ENCODE results near the gene ATOH8.

Gene ATOH8

DNA sequence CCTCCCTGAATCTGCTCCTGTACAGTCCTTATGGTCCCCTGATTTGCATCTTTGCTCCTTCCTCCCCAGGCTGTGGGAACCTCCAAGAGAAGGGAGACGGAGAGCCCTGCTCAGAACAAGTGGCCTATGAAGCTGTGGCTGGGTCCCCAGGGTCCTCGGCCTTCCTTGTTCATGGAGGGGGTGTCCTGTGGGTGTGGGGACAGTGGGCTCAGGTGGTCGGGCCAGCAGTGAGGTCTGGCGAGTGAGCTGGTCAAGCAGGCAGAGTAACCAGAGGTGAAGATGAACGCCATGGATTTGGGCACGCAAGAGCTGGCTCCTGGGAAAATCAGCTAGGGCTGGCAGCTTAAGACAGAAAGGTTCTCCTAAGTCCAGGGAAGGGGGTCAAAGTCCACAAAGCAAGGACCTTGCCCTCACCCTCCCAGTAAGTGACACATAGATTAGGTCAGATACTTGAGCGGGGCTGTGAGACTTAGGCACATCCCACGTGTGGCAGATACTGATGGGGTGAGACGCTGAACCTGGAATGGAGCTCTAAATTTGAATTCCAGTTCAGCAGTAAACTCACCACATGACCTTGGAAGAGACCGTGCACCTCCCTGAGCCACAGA, 34.8 kb upstream of the ATOH8 start:
- no peak for DNase-seq

DNA sequence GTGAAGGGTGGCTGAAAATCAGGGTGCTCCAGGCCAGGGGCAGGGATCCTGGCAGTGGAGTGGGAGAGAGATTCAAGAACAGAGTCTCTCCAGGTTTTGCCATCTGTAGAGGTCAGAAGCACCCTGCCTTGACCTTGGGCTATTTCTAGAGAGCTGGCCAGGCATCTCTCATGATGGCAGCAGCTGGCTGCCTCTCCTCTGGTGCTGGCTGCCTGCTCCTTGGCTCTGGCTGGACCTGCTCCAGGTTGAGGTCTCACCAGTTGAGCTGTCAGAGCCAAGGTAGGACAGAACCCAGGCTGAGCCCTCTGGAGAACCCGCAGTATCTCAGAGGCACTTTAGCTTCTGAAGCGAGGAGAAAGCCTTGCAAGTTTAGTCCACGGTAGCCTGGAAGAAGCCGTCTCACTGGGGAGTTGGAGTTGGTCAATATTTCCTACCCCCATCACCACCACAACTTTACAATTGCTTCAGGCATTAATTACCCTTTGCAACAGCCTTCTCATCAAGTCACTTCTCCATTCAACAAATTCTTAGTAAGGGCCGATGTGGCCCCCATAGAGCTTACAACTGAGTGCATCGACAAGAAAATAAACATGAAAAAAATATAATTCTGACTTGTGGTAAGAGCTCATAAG, 34.1 kb upstream of the ATOH8 start:
- no peak for DNase-seq

DNA sequence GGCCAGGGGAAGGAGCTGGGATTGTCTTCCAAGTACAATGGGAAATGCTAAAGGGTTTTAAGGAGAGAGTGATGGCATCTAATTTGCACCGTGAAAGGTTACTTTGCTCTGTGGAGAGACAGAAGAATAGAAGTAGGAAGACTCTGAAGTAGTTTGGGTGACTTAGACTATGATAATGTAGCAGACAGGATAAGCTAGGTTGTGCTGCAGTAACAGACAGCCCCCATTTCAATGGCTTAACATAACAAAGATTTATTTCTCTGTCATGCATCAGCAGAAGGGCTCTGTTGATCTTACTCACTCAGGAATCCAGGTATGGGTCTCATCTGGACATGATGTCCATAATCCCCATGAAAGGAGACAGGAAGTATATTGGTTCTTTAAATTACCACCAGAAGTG, 33.3 kb upstream of the ATOH8 start:
- DNase-seq = no peak

DNA sequence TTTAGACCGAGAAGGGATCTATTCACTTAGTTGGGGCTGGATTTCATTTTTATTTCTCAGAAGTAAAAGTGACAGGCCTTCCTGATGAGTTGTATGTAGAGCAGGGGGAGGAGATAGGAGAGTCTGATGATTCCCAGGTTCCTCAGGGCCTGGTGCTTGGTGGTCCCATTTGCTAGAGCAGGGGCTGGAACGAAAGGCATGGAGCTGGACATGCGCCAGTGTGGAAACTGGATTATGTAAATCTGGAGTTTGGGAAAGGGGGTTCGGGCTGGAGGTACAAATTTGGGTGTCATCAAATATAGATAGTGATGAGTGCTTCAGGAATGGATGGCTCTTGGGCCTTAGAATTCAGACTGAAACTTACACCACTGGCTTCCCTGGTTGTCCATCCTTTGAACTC, 32.1 kb upstream of the ATOH8 start:
- DNase-seq = no peak

- no peak for DNase-seq
Observed at GRCh38 chr2:85722519-85722918, 31.3 kb upstream of the ATOH8 start.

- DNase-seq = no peak
Observed at GRCh38 chr2:85723707-85724360, 30.0 kb upstream of the ATOH8 start.

DNA sequence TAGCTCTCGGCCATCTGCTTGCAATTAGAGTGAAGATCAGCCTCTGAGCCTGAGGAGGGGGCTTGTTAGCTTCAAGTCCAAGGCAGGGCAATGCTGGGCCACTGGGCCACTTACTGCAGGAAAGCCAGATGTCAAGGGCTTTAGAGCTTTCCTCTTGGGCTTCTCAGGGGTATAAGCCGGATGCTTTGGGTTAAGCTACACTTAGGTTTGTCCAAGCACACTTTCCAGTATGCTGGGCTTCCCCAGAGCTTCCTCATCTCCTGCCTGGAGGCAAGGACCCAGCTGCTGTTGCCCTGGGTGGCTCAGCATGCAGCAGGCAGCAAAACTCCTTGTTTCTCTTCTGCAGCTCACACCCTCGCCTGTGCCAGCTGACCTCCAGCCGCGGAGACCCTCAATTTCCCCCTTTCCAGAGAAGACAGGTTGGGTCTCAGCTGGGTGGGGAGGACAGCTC, 29.0 kb upstream of the ATOH8 start:
- DNase-seq = no peak

GRCh38 chr2:85725451-85725850, 28.3 kb upstream of the ATOH8 start:
- no peak for DNase-seq

GRCh38 chr2:85727798-85728197, 26.0 kb upstream of the ATOH8 start:
- no peak for DNase-seq

DNA sequence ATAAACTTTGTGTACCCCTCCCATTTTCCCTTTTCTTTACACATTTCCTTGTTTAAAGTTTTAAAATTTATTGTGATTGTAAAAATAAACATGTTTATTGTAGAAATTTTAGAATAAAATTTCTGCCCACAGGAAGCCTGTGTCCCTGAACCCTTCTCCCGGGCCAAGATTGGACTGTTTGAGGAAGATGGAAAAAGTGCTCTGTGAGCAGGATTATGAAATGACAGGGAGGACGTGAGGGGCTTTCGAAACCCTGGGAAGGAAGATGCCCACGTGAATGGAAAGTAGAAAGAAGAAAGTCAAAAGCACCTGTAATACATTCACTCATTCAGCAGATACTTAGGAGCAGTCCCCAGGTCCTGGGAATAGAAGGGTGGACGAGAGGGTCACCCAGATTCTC, 25.4 kb upstream of the ATOH8 start:
- DNase-seq = no peak

GRCh38 chr2:85728883-85729824, 24.6 kb upstream of the ATOH8 start:
- DNase-seq = peak; percentile 89

DNA sequence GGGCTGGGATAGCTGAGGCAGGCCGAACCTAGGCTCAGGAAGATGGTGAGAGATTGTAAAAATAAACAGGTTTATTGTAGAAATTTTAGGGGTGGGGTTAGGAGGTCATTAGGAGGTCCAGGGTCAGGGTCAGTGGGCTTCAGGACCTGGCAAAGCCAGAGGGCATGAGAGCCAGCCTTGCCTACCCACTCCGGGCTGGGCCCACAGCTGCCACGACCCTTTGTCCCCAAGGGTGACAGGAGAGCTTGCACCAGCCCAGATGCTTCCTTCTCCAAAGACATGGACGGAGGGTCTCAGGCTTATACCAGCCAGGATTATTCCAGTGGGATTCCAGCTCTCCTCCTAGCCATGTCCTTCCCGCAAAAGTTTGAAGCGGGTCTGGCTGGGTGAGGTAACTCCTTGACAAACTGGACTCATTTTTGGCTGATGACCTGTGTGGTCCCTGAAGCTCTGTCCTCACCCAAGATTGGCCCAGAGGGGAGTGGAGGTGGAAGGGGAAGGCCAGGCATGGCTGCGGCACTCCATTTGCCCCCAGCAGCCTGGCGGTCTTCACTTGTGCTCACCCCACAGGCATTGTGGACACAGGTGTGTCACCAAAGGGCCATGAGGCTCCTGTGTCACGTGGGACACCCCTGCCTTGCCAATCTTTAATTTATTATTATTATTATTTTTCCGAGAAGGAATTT, 23.8 kb upstream of the ATOH8 start:
- no peak for DNase-seq

GRCh38 chr2:85730686-85731230, 23.0 kb upstream of the ATOH8 start:
- no peak for DNase-seq

DNA sequence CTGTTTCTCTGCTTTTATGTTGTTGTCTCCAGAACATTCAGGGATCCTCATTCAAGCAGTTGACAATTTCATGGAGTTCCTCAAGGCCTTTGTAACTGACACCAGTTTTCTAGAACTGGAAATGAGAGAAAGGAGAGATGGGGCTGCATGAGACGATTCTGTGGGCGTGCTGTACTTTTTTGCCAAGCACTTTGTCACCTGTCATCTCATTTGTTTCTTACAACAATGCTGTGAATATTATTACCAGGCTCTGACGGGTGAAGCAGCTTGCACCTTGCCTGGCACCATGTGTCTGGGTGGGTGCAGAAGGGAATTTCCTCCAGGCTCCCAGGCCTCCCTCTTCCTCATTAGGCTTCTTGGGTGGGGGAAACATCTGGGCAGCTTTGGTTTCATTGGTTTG, 22.2 kb upstream of the ATOH8 start:
- DNase-seq = no peak

- DNase-seq = no peak
Observed at GRCh38 chr2:85732467-85733120, 21.2 kb upstream of the ATOH8 start.

DNA sequence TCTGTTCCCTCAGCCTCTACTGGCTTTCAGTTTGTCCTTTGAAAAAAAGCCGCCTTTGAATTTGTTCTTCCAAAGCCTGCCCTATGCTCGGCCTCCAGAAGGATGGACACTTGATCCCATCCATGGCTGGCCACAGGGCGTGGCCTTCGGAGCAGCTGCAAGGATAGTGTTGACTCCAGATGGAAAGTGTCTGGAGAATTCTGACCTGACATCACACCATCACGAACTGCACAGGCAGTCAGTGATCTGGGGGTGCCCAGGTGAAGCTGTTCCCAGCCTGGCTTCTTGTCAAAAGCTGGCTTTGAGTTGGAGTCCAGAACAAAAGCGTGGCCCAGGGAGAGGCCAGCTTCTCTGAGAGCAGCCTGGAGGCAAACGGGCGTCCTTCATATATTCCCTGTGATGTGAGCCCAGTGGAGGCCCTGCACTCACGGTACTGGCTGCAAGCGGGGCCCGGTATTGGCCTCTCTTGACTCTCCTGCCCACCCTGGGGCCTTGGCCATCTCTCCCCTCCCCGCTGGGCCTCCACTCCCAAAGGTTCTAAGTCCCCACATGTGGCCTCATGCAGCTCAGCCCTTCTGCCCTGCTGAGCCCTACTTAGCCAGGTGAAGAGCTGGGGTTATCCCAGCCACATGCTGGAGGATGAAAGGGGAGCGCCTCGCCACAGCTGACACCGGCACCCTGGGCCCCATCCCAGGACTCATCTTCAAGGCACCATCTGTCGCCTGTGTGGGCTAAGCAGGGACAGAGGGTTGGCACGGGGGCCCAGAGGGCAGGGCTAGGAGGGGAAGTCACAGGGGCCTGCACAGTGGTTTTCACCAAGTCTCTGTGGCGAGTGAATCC, 20.4 kb upstream of the ATOH8 start:
- DNase-seq = no peak

- DNase-seq = no peak
Observed at GRCh38 chr2:85734015-85734414, 19.8 kb upstream of the ATOH8 start.

GRCh38 chr2:85734942-85735608, 18.7 kb upstream of the ATOH8 start:
- DNase-seq = no peak

DNA sequence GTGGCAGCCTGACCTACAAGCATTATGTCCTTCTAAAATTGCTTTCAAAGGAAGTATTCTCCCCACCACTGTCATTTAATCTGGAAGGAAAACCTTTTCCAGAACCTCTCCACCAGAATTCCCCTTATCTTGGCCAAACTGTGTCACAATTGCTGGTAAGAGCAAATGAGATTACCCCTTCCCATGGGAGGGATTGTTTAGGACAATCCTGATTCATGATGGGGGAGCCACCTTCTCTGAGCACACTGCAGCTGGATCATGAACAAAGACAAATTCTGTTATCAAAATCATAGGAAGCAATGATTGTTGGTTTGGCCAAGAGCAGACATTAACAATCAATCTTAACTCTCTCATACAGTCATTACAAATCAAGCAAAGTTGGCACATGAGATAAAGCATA, 18.1 kb upstream of the ATOH8 start:
- no peak for DNase-seq

All from midbrain (tissue), 1 donor.